Measurements from ENCODE around the gene EPB41L4A.

DNA sequence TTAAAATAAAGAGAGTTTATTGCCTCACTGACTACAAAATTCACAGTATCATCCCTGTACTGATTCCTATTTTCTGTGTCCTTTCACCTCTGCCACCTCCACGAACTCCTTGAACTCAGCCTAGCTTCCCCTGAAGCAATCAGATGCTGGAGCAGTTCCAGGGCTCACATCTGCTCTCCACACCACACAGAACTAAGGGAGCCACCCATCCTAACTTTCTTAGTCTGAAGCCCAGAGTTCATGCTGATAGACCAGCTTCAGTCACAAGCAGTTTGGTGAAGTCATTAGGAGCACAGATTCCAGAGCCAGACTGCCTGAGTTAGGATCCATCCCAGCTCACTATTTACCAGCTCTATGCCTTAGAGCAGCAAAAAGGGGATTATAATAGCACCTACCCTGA, 15.6 kb upstream of the EPB41L4A start:
- TF ChIP-seq EZH2 (IDR thresholded peaks at IDR 0.05; ENCODE audit: low read length) (no peak), CTCF (optimal IDR thresholded peaks at IDR 0.05 in 1 of 3, IDR thresholded peaks at IDR 0.05 in 1 of 3, conservative IDR thresholded peaks at IDR 0.05 in 1 of 3; ENCODE audit: extremely low read depth in 1 of 3, insufficient read depth in 2 of 3, low read length in 3 of 3) (no peak)

All from keratinocyte (primary cell).